NCI-H2227 (cell line): ENCODE results near the gene ITGA3.
"Not testable (repeated sequence)": the region's sequence is repeated elsewhere in the genome, so short reads cannot be mapped to it uniquely, and the experiment has no call there.

Experiments
- DNase-seq: peaks from one replicate; lab custom pipeline; 2025; ENCODE audit not compliant: unreplicated experiment; lab: John Stamatoyannopoulos, UW

The ITGA3 gene

GRCh38 chr17:50034498-50035364 is 21.2 kb upstream of the ITGA3 start:
- DNase-seq = no peak

- DNase-seq = no peak
Measured at GRCh38 chr17:50035421-50035879, 20.5 kb upstream of the ITGA3 start.

GRCh38 chr17:50035945-50036344 is 20.0 kb upstream of the ITGA3 start:
- DNase-seq = no peak

- DNase-seq = no peak
Measured at GRCh38 chr17:50036455-50037261, 19.3 kb upstream of the ITGA3 start.

- DNase-seq = no peak
Measured at GRCh38 chr17:50037321-50038107, 18.4 kb upstream of the ITGA3 start.

- DNase-seq = no peak
Measured at GRCh38 chr17:50039058-50039457, 16.9 kb upstream of the ITGA3 start.

GRCh38 chr17:50040496-50040895 is 15.4 kb upstream of the ITGA3 start:
- not testable (repeated sequence) for DNase-seq

- DNase-seq = no peak
Measured at GRCh38 chr17:50042211-50042610, 13.7 kb upstream of the ITGA3 start.

GRCh38 chr17:50043290-50044148 is 12.4 kb upstream of the ITGA3 start:
- no peak for DNase-seq

- DNase-seq = no peak
Measured at GRCh38 chr17:50044483-50044882, 11.4 kb upstream of the ITGA3 start.

- no peak for DNase-seq
Measured at GRCh38 chr17:50045154-50045553, 10.8 kb upstream of the ITGA3 start.

- no peak for DNase-seq
Measured at GRCh38 chr17:50046179-50046578, 9.7 kb upstream of the ITGA3 start.

- DNase-seq = no peak
Measured at GRCh38 chr17:50046667-50047066, 9.2 kb upstream of the ITGA3 start.

- DNase-seq = no peak
Measured at GRCh38 chr17:50047083-50047482, 8.8 kb upstream of the ITGA3 start.

GRCh38 chr17:50047488-50048126 is 8.3 kb upstream of the ITGA3 start:
- DNase-seq = no peak

- DNase-seq = no peak
Measured at GRCh38 chr17:50048146-50048720, 7.7 kb upstream of the ITGA3 start.

GRCh38 chr17:50048988-50049387 is 6.9 kb upstream of the ITGA3 start:
- no peak for DNase-seq

GRCh38 chr17:50049636-50050035 is 6.3 kb upstream of the ITGA3 start:
- no peak for DNase-seq

- DNase-seq = no peak
Measured at GRCh38 chr17:50050431-50051032, 5.4 kb upstream of the ITGA3 start.
